Measurements from ENCODE around the gene ABRAXAS1. TPM values are rescaled to one million over a fixed set of nuclear protein-coding genes. Genes with fewer than 3 reads are reported as not detected.
A peak's percentile ranks its signal among the peaks of the same experiment; 100 is the strongest.

ABRAXAS1 gene
- total and polyA plus RNA-seq, 2 of the 13 experiments (the other 11 are each of a cell fraction or from before 2014, with no cell fraction given): 14.1 to 14.7 TPM

GRCh38 chr4:83455281-83456183 lies 29.4 kb downstream of the ABRAXAS1 start, which contains the start of the genes HELQ and MRPS18C (continued):
- TF ChIP-seq ZNF790 (CRISPR knock-in tag; IDR thresholded peaks at IDR 0.05; ENCODE audit: borderline replicate concordance) (peak; percentile 61; the same call in 1 of the 2 replicates), REPIN1 (CRISPR knock-in tag; IDR thresholded peaks at IDR 0.05; ENCODE audit: borderline replicate concordance, low read depth) (peak; percentile 96), ZNF362 (CRISPR knock-in tag; IDR thresholded peaks at IDR 0.05; ENCODE audit: borderline replicate concordance) (peak; percentile 11; the same call in 1 of the 2 replicates), RBFOX2 (IDR thresholded peaks at IDR 0.05; ENCODE audit: low read depth, low read length) (peak; percentile 62), MZF1 (CRISPR knock-in tag; IDR thresholded peaks at IDR 0.05; ENCODE audit: borderline replicate concordance) (no peak), ISX (CRISPR knock-in tag; conservative IDR thresholded peaks at IDR 0.05) (no peak; the same call in 1 of the 2 replicates), CBX1 (IDR thresholded peaks at IDR 0.05; ENCODE audit: low read depth) (peak; percentile 97), ZNF12 (CRISPR knock-in tag; IDR thresholded peaks at IDR 0.05) (peak; percentile 79; the same call in 1 of the 2 replicates), GMEB2 (CRISPR knock-in tag; IDR thresholded peaks at IDR 0.05; ENCODE audit: low read depth) (no peak), ZBTB46 (CRISPR knock-in tag; IDR thresholded peaks at IDR 0.05; ENCODE audit: borderline replicate concordance) (no peak), ZBTB37 (CRISPR knock-in tag; IDR thresholded peaks at IDR 0.05) (no peak), RFXANK (CRISPR knock-in tag; IDR thresholded peaks at IDR 0.05) (peak; percentile 71), EED (CRISPR knock-in tag; IDR thresholded peaks at IDR 0.05) (no peak; the same call in 1 of the 2 replicates), MIXL1 (CRISPR knock-in tag; IDR thresholded peaks at IDR 0.05) (peak; percentile 96), ZGPAT (CRISPR knock-in tag; IDR thresholded peaks at IDR 0.05) (peak; percentile 91; the same call in 1 of the 2 replicates), KDM5A (IDR thresholded peaks at IDR 0.05; ENCODE audit: borderline replicate concordance, low read length) (peak; percentile 98), ZNF264 (CRISPR knock-in tag; IDR thresholded peaks at IDR 0.05) (peak; percentile 8; the same call in 1 of the 2 replicates), ZBTB3 (CRISPR knock-in tag; IDR thresholded peaks at IDR 0.05; ENCODE audit: borderline replicate concordance, low read depth) (no peak), ZNF33A (CRISPR knock-in tag; IDR thresholded peaks at IDR 0.05; ENCODE audit: borderline replicate concordance) (no peak), ZNF230 (CRISPR knock-in tag; IDR thresholded peaks at IDR 0.05) (peak; percentile 60; the same call in 1 of the 2 replicates), SP4 (CRISPR knock-in tag; IDR thresholded peaks at IDR 0.05) (peak; percentile 81), SRF (IDR thresholded peaks at IDR 0.05; ENCODE audit: low read depth, low read length) (peak; percentile 81; the same call in 1 of the 2 replicates)

Data from HepG2 (cell line).